ENCODE measurements around the gene GMNN. TPM values are rescaled to one million over a fixed set of nuclear protein-coding genes. Genes with fewer than 3 reads are reported as not detected.

Gene GMNN
- total RNA-seq, 1 donor from 2014 or later: 7.7 TPM

GRCh38 chr6:24799541-24799915 is 24.8 kb downstream of the GMNN start:
- FAIRE-seq (no peak), DNase-seq (ENCODE audit: low spot score in 2 of 2) (no peak)

DNA sequence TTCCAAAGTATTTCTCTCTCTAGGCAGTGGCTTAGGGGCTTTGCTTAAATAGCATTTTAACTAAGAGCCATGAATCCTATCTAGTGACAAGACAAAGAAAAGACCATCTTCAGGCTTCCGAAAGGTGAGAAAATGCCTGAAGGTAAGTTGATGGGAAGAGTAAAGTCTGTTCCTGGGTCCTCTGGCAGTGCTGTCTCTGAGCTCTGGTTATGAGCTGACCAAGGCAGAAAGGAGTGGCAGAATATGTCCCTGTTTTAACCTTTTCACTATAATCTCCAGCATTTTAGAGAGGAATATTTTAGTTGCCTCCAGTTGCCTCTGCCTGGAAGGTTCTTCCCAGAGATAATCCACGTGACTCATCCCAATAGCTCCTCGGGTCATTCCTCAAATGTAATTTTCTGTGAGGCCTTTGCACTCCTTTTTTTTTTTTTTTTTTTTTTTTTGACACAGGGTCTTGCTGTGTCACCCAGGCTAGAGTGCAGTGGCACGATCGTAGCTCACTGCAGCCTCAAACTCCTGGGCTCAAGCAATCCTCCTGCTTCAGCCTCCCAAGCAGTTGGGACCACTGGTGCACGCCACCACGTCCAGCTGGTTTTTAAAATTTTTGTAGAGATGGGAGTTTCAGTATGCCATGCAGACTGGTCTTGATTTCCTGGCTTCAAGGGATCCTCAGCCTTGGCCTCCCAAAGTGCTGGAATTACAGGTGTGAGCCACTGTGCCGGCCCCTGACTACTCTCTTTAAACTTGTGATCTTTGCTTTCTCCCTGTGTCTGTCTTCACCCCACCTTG is 27.7 kb downstream of the GMNN start:
- DNase-seq (ENCODE audit: low spot score in 2 of 2) (no peak), FAIRE-seq (no peak)

GRCh38 chr6:24807584-24807983 is 32.8 kb downstream of the GMNN start:
- DNase-seq (ENCODE audit: low spot score in 2 of 2) (no peak), FAIRE-seq (no peak)

DNA sequence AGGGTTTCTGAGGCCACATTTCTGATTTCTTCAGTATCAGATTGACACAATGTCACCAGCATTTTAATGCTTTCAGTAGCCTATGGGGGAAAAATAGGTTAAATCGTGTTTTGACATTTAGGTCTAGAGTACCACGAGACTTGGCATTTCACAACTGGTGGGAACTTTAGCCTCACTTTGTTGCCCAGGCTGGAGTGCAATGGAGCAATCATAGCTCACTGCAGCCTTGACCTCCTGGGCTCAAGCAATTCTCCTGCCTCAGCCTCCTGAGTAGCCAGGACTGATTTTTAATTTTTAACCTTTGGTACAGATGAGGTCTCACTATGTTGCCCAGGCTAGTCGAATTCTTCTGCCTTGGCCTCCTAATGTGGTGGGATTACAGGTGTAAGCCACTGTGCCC is 35.0 kb downstream of the GMNN start:
- DNase-seq (ENCODE audit: low spot score in 2 of 2) (no peak), FAIRE-seq (no peak)

DNA sequence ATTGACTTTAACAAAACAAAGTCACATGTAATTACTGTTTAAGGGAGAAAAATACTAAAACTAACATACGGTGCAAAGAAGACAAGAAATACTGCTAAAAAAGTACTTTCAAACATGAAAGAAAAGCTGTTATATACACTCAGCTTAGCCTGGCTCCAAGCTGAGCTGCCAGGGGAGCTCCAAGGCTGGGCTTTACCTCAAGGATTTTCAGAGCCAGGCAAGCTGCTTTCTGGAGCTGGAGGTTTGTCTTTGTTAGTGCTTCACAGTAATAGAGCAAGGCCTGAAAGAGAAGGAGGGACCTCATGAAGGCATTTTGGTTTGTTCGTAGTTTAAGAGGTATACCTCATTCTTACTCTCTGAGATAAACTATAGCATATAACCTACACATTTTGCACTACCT is 43.6 kb downstream of the GMNN start:
- DNase-seq (ENCODE audit: low spot score in 2 of 2) (no peak), FAIRE-seq (no peak)

DNA sequence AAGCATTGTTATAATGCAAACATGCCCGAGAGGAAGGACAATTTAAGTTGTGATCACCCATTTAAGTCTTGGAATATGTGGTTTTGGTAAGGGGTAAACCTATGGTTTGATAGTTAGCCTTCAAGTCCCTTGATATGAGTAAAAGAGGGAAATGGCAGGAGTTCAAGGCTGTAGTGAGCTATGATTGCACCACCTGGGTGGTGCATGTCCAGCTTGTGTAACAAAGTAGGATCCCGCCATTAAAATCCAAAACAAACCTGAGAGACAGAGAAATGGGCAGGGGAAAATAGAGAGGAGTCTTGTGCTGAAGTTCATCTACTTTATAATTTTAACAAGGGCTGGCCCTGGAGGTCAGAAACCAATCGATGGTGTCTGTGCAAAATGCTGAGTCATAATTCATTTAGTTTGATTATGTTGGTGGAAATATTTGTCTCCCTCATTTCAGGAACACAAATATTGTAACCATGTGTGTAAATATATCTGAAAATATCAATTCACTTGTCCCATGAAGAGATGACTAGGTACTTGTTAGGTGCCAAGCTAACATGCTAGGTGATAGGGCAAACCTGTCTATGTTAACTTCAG is 47.2 kb downstream of the GMNN start:
- no peak for FAIRE-seq
- DNase-seq (ENCODE audit: low spot score in 2 of 2): no peak

- DNase-seq (ENCODE audit: low spot score in 2 of 2) (no peak), FAIRE-seq (no peak)
Measured at GRCh38 chr6:24822696-24823095, 48.0 kb downstream of the GMNN start.

GRCh38 chr6:24823185-24823584 is 48.4 kb downstream of the GMNN start:
- FAIRE-seq: no peak

GRCh38 chr6:24824142-24824938 is 49.6 kb downstream of the GMNN start:
- no peak for FAIRE-seq
- no peak for DNase-seq (ENCODE audit: low spot score in 2 of 2)

More at GRCh38 chr6:24823185-24823584, 48.4 kb downstream of the GMNN start:
- no peak for DNase-seq (ENCODE audit: low spot score in 2 of 2)

GRCh38 chr6:24825130-24825630 is 50.4 kb downstream of the GMNN start:
- no peak for DNase-seq (ENCODE audit: low spot score in 2 of 2)
- no peak for FAIRE-seq

GRCh38 chr6:24827162-24827561 is 52.4 kb downstream of the GMNN start:
- FAIRE-seq: no peak
- DNase-seq (ENCODE audit: low spot score in 2 of 2): no peak

GRCh38 chr6:24827970-24828369 is 53.2 kb downstream of the GMNN start:
- FAIRE-seq (no peak), DNase-seq (ENCODE audit: low spot score in 2 of 2) (no peak)

GRCh38 chr6:24829657-24830056 is 54.9 kb downstream of the GMNN start:
- no peak for FAIRE-seq
- DNase-seq (ENCODE audit: low spot score in 2 of 2): no peak

DNA sequence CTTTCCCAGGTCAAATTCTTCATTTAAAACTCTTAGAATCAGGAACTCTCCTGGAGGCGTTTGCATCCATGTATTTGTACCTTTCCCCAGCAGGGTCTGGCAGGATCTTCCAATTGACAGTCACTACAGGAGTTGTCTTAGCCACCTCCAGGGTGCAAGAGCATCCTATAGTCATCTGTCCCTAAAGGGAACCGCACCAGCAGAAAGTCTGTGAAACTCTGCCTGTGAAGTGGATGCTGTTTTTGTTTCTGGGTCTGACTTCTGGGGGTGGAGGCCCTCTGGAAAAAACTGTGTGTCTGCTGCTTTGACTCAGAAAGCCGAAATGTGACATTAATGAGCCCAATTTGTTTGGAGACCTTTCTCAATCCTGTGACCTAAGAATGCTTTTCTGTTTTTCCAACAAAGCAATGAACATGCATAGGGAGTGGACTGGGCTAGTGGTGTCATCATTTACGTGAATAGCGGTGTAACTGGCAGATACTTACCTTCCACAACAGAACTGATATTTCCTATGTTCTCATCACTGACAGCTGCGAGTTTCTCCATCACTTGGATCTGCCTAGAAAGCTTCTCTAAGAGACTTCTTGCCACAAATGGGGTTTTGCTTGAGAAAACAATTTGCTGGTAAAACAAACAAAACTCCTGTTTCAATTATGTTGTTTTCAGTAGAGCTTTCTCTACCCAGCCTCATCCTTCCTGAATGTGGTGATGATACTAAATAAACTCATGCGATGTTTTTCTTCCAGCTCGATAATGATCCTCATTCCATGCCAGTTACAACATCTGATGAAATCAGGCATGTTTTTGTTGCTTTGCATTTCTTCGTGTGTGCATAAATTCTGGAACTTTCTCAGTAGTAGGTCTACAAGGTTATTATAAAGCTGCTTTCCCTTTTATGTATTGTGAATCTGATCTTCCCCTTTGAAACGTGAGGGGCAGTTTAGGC is 57.3 kb downstream of the GMNN start:
- DNase-seq (ENCODE audit: low spot score in 2 of 2) (no peak), FAIRE-seq (no peak)

- FAIRE-seq: no peak
Measured at GRCh38 chr6:24832794-24833193, 58.1 kb downstream of the GMNN start.

GRCh38 chr6:24833711-24834386 is 59.1 kb downstream of the GMNN start:
- no peak for FAIRE-seq
- DNase-seq (ENCODE audit: low spot score in 2 of 2): no peak

More at GRCh38 chr6:24832794-24833193, 58.1 kb downstream of the GMNN start:
- no peak for DNase-seq (ENCODE audit: low spot score in 2 of 2)
